Left lung (tissue), 10 donors: Measurements from ENCODE around the gene CHRD. TPM values are rescaled to one million over a fixed set of nuclear protein-coding genes. Genes with fewer than 3 reads are reported as not detected.

Experiments used
- ATAC-seq: fragments of 200-7000 bp; cut with Tn5 transposase; one replicate; pipeline ENCODE4 v1.9.1; 2020; ENCODE audit warnings: moderate library complexity
- DNase-seq, 4 donors: peaks; one replicate each; pipeline ENCODE4 v3.0.0-alpha.2; 2013 to 2020
- H3K27ac ChIP-seq, 2 donors: fragments of 200-600 bp; sonication (generic) in 1 of 2; one replicate each; pipeline versions ENCODE4 v1.5.0 to v1.8.0; 2020 to 2021
- H3K27me3 ChIP-seq, 2 donors: fragments of 200-600 bp; sonication (generic) in 1 of 2; one replicate each; pipeline versions ENCODE4 v1.5.0 to v1.8.0; 2020 to 2021
- H3K36me3 ChIP-seq, 2 donors: fragments of 200-600 bp; sonication (generic) in 1 of 2; one replicate each; pipeline versions ENCODE4 v1.5.0 to v1.8.0; 2020 to 2021
- H3K4me1 ChIP-seq, 2 donors: fragments of 200-600 bp; one replicate each; pipeline ENCODE4 v1.8.0; 2021
- H3K4me3 ChIP-seq, 2 donors: fragments of 200-600 bp; sonication (generic) in 1 of 2; one replicate each; pipeline versions ENCODE4 v1.5.0 to v1.8.0; 2020 to 2021; ENCODE audit warnings: mild to moderate bottlenecking in 1 of 2
- H3K9me3 ChIP-seq, 2 donors: fragments of 200-600 bp; sonication (generic) in 1 of 2; one replicate each; pipeline versions ENCODE4 v1.5.0 to v1.8.0; 2020 to 2021
- CTCF ChIP-seq, 2 donors: fragments of 200-600 bp; sonication (generic) in 1 of 2; IDR thresholded peaks; one replicate each; pipeline versions ENCODE4 v1.5.0 to v1.8.0; 2021; ENCODE audit warnings: antibody characterized with exemption in 2 of 2
- intact Hi-C, 2 donors: fragments of 100-400 bp; cut with DNase I; formaldehyde crosslinking; loops; one replicate each; pipeline versions ENCODE4 v1.11.2 to v1.14.2; 2022
- polyA plus RNA-seq, 6 donors: library from polyadenylated mRNA; unstranded; fragments of 120-200 nt; gene quantifications; one replicate each; pipeline ENCODE4 v1.2.1, GENCODE V29; 2013; ENCODE audit not compliant: insufficient read length in 6 of 6
- total RNA-seq, 2 donors: library from RNA; stranded (reverse); fragmentation: NEBNext Ultra II Directional; extraction: Animal tissue kit (Norgen Biotek cat#: 25700); gene quantifications; one replicate each; pipeline ENCODE4 v1.2.1, GENCODE V29; 2021
- donor health status: DM: no; HTN: yes; CAD: no.
- donor health status: DM: no; HTN: no; CAD: no.

CHRD gene
- total and polyA plus RNA-seq, 8 donors, result 5.6 to 19.0 (median 13.2) TPM

DNA sequence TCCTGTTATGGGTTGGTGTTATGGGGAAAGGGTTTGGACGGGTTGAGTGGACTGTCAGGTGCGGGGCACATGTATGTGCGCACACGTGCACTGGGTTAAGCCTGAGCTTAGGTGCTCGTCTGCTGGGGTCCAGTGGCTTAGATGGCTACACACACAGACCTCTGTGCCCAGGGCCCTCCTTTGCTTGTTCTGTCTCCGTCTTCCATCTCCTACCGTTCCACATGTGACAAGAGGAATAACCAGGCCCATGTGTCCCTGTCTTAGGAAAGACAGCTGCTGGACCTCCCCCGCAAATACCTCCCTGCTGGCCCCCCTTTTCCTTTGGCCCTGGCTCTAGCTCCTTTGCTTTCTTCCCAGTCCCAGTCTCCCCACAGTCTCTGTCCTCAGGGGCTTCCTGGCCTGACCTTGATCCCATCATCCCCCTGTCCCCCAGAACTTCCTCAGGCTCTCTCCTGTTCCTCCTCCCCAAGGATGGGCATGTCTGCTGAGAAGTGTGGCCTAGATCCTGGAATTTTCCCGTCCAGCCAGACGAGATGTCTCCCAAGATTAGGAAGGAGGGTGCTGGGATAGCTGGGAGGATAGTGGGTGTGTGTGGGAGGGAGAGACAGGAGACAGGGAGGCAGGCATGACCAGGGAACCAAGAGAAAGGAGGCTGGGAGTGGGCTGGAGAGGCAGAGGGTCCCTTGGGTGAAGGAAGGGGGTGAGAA, 1.1 kb upstream of the CHRD start:
- peak overlapping the region in 1 of 2 donors; percentile 53 for H3K27ac ChIP-seq
- no peaks in the 10 kb centered on the region for H3K36me3 ChIP-seq
- H3K4me1 ChIP-seq, result peaks cover 11 to 23% of the 10 kb centered on the region in 2 donors
- ATAC-seq, result no peak
- no peaks in the 10 kb centered on the region for H3K9me3 ChIP-seq
- DNase-seq, result no peak
- no peak for TF ChIP-seq CTCF (IDR thresholded peaks at IDR 0.05)
- no peak overlapping the region for H3K4me3 ChIP-seq
- intact Hi-C loops, result no loop called here
- peaks cover 16 to 89% of the 10 kb centered on the region in 2 donors for H3K27me3 ChIP-seq

DNA sequence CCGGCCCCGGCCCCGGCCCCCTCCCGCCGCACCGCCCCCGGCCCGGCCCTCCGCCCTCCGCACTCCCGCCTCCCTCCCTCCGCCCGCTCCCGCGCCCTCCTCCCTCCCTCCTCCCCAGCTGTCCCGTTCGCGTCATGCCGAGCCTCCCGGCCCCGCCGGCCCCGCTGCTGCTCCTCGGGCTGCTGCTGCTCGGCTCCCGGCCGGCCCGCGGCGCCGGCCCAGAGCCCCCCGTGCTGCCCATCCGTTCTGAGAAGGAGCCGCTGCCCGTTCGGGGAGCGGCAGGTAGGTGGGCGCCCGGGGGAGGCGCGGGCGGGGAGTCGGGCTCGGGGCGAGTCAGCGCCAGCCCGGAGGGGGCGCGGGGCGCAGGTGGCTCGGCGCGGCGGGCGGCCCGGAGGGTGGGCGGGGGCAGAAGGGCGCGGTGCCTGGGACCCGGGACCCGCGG, 352 bp downstream of the CHRD start:
- ATAC-seq (peak; percentile 73), DNase-seq (peak; percentile 60 to 88 (median 77))
- no peaks in the 10 kb centered on the region for H3K36me3 ChIP-seq
- no peak for TF ChIP-seq CTCF (IDR thresholded peaks at IDR 0.05)
- no peaks in the 10 kb centered on the region for H3K9me3 ChIP-seq
- H3K4me1 ChIP-seq, result peaks cover 11 to 23% of the 10 kb centered on the region in 2 donors
- intact Hi-C loops, result no loop called here
- H3K27me3 ChIP-seq, result peaks cover 16 to 79% of the 10 kb centered on the region in 2 donors
- H3K27ac ChIP-seq, result no peak overlapping the region
- H3K4me3 ChIP-seq, result peak overlapping the region; percentile 11 to 31

GRCh38 chr3:184380627-184381260, 890 bp downstream of the CHRD start:
- H3K27me3 ChIP-seq, result peaks cover 16 to 77% of the 10 kb centered on the region in 2 donors
- no peaks in the 10 kb centered on the region for H3K9me3 ChIP-seq
- no peak overlapping the region for H3K27ac ChIP-seq
- ATAC-seq (peak; percentile 3), DNase-seq (peak in 1 of 4 donors; percentile 74)
- intact Hi-C loops, result no loop called here
- peaks cover 11 to 23% of the 10 kb centered on the region in 2 donors for H3K4me1 ChIP-seq
- H3K36me3 ChIP-seq, result no peaks in the 10 kb centered on the region
- no peak for TF ChIP-seq CTCF (IDR thresholded peaks at IDR 0.05)
- peak overlapping the region; percentile 11 to 31 for H3K4me3 ChIP-seq

DNA sequence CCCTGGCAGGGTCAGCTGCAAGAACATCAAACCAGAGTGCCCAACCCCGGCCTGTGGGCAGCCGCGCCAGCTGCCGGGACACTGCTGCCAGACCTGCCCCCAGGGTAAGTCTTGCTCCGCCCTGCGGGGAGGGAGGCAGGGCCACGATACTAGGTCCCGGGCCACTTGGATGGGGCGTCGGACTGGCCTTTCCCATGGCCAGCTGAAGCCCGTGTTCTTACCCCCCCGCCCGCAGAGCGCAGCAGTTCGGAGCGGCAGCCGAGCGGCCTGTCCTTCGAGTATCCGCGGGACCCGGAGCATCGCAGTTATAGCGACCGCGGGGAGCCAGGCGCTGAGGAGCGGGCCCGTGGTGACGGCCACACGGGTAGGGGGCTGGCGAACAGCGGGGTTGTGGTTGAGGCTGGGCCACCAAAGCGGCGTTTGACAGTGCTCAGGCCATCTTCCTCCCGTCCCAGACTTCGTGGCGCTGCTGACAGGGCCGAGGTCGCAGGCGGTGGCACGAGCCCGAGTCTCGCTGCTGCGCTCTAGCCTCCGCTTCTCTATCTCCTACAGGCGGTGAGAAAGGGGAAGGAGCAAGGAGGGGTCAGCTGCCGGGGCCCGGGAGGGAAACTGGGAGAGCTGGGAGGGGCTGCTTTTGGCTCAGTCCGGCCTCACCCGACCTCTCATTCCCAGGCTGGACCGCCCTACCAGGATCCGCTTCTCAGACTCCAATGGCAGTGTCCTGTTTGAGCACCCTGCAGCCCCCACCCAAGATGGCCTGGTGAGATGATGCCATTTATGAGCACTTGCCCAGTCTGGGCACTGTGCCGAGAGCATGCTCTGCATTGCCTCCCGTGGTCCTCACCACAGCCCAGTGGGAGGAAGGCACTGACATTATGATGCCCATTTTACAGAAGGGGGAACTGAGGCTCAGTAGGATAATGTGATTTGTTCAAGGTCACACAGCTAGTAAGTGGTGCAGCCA, 1.7 kb downstream of the CHRD start:
- intact Hi-C loops, result no loop called here
- ATAC-seq, result peak; percentile 49
- Histone ChIP-seq H3K27me3 (peaks cover 16 to 77% of the 10 kb centered on the region in 2 donors), H3K27ac (no peak overlapping the region), H3K36me3 (no peaks in the 10 kb centered on the region), H3K4me1 (peaks cover 11 to 23% of the 10 kb centered on the region in 2 donors), H3K4me3 (peak overlapping the region in 1 of 2 donors; percentile 31), H3K9me3 (no peaks in the 10 kb centered on the region)
- TF ChIP-seq CTCF (IDR thresholded peaks at IDR 0.05), result no peak
- peak in 2 of 4 donors; percentile 28 to 80 for DNase-seq
